Spleen (tissue), 7 donors: ENCODE results near the gene PDE1C.

Experiments
- POLR2A ChIP-seq, 3 donors: fragments of 450-650 bp; IDR thresholded peaks; one replicate each; pipeline ENCODE4 v1.5.1; 2017; ENCODE audit warnings: antibody characterized with exemption in 3 of 3, mild to moderate bottlenecking in 1 of 3
- POLR2AphosphoS5 ChIP-seq, 3 donors: sonication (generic); formaldehyde crosslinking; IDR thresholded peaks; one replicate each; pipeline ENCODE4 v1.5.1; 2017; ENCODE audit warnings: antibody characterized with exemption in 3 of 3
- TF ChIP-seq, protein P1 (sequence below), 11 experiments: fragments of 200-600 bp in 7 of 11; fragments of 450-650 bp in 4 of 11; sonication (generic) in 4 of 11; IDR thresholded peaks in 8 of 11; conservative IDR thresholded peaks in 3 of 11; 1 replicate in 7 of 11; 2 replicates in 4 of 11; pipeline versions ENCODE4 v1.4.0 to v1.8.0; 2016 to 2021; ENCODE audit warnings: antibody characterized with exemption in 11 of 11, inconsistent platforms in 4 of 11, mild to moderate bottlenecking in 1 of 11
- donor health status: DM: no; HTN: no; CAD: no; lungs with moderate emphysema.
- donor health status: DM: no; HTN: no; CAD: no.
- donor health status: DM: no; HTN: no; CAD: no.

DNA sequence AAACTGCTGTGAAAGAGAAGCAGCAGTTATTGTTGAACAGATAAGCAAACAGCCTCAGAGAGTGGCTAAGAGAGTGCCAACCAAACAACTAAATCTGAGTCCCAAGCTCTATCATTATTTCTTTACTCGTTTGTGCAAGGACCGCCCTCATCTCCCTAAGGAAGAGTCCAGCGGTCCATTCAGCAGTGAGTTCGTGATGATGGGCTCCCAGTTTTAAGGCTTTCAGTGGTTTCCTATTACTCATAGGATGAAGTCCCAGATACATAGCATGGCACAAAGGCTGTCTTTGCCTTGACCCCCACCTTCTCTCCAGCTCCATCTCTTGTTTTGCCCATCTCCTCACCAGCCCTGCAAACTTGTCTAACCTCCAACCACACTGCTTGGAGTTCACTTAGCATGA, 24.3 kb upstream of the PDE1C start:
- TF ChIP-seq POLR2A (IDR thresholded peaks at IDR 0.05) = no peak
- no peak for TF ChIP-seq POLR2AphosphoS5 (IDR thresholded peaks at IDR 0.05)
- TF ChIP-seq, protein P1, sequence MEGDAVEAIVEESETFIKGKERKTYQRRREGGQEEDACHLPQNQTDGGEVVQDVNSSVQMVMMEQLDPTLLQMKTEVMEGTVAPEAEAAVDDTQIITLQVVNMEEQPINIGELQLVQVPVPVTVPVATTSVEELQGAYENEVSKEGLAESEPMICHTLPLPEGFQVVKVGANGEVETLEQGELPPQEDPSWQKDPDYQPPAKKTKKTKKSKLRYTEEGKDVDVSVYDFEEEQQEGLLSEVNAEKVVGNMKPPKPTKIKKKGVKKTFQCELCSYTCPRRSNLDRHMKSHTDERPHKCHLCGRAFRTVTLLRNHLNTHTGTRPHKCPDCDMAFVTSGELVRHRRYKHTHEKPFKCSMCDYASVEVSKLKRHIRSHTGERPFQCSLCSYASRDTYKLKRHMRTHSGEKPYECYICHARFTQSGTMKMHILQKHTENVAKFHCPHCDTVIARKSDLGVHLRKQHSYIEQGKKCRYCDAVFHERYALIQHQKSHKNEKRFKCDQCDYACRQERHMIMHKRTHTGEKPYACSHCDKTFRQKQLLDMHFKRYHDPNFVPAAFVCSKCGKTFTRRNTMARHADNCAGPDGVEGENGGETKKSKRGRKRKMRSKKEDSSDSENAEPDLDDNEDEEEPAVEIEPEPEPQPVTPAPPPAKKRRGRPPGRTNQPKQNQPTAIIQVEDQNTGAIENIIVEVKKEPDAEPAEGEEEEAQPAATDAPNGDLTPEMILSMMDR (IDR thresholded peaks at IDR 0.05 in 8 of 11, conservative IDR thresholded peaks at IDR 0.05 in 3 of 11) = no peak
